Activated CD8-positive, alpha-beta T cell treated with anti-CD3 and anti-CD28 coated beads, Interleukin-2, amount 10 ng/mL, durations not matched to agents 7 days and 5 days (primary cell): ENCODE results near the gene BRINP2. TPM values are rescaled to one million over a fixed set of nuclear protein-coding genes. Genes with fewer than 3 reads are reported as not detected.

Experiments used
- ATAC-seq: fragments of 150-1000 bp; cut with Tn5 transposase; one replicate; pipeline ENCODE4 v1.10.0; 2021; ENCODE audit warnings: moderate library complexity
- CTCF ChIA-PET: fragments of 350-600 bp; sonication (Branson Sonifier 250); formaldehyde crosslinking; loops from one replicate; lab custom pipeline; 2021; ENCODE audit warnings: antibody characterized with exemption; lab: Charles Lee
- POLR2A ChIA-PET: fragments of 350-600 bp; sonication (Branson Sonifier 250); formaldehyde crosslinking; loops from one replicate; lab custom pipeline; 2021; ENCODE audit warnings: antibody characterized with exemption; lab: Charles Lee
- DNase-seq: peaks from one replicate; pipeline ENCODE4 v3.0.0-alpha.2; 2020
- H3K27ac Mint-ChIP-seq: one replicate; pipeline ENCODE4 v1.8.0; 2021; ENCODE audit warnings: mild to moderate bottlenecking, mixed read lengths
- H3K27me3 Mint-ChIP-seq: one replicate; pipeline ENCODE4 v1.8.0; 2021; ENCODE audit warnings: low read depth, mixed read lengths
- H3K36me3 Mint-ChIP-seq: one replicate; pipeline ENCODE4 v1.8.0; 2021; ENCODE audit warnings: low read depth, mixed read lengths
- H3K4me1 Mint-ChIP-seq: one replicate; pipeline ENCODE4 v1.8.0; 2021; ENCODE audit warnings: low read depth, mixed read lengths
- H3K4me3 Mint-ChIP-seq: one replicate; pipeline ENCODE4 v1.8.0; 2021; ENCODE audit warnings: mild to moderate bottlenecking, mixed read lengths
- H3K9me3 Mint-ChIP-seq: one replicate; pipeline ENCODE4 v1.8.0; 2022; ENCODE audit warnings: mixed read lengths; ENCODE audit not compliant: insufficient read depth
- total RNA-seq, 2 experiments: library from RNA; stranded (reverse); gene quantifications; one replicate each; pipeline ENCODE4 v1.2.3, GENCODE V29; 2021

BRINP2 gene
- total RNA-seq, 2 experiments from 2014 or later: not detected

DNA sequence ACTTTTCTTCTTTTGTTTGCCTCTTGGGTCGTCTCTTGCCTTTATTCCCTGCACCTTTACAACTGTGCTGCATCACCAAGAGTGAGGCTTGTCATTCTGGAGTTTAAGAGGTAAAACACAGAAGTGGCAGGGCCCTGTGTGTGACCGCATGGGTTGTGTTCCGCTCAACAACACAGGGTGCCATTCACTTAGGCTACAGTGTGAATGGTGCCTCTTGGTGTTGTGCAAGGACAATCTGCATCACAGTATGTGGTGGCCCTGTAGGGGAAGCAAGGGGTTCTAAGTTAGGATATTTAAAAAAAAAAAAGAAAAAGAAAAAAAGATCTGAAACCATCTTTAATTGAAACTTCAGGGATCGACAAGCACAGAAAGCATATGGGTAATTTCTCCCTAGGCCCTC, 38.2 kb downstream of the BRINP2 start:
- Mint-ChIP-seq H3K36me3 (no peaks in the 10 kb centered on the region), H3K9me3 (no peaks in the 10 kb centered on the region), H3K27me3 (no peaks in the 10 kb centered on the region), H3K4me1 (no peaks in the 10 kb centered on the region), H3K27ac (no peak overlapping the region), H3K4me3 (no peak overlapping the region)
- DNase-seq (no peak), ATAC-seq (no peak)
- CTCF ChIA-PET: no interaction called here
- POLR2A ChIA-PET: no interaction called here

DNA sequence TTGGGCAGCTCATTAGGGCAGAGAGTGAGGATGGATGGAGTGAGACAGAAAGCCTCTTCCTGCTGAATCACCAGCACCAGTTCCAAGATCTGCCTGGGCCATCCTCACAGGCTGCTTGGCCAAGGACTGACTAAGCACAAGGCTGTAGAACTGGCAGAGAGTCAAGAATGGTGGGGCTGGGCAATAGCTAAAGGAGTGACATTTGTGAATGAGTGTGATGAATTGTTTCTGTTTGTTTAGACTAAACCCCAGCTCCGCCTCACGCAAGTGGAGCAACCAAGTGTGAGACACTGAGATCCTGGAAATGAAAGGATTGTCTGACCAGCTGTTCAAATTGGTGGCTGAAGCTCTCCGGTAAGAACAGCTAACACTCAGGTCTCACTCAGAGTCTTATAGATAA, 38.6 kb downstream of the BRINP2 start:
- CTCF ChIA-PET: no interaction called here

DNA sequence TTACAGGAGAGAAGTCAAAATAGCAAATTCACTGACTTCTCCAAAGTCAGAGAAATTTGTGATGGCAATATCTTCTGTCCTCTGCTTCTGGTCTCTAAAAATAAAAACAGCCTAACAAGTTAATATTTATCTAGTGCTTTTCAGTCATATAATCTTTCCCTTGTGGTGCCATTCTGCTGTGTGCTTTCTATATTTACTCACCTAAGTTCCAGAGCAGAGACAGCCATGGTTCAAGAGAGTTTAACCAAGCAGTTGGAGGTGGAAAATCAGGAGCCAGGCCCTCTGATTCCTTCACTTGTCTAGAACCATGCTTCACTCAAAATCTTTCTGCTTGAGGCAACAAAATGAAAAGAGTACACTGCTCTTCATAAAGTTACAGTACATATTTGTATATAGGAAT, 39.3 kb downstream of the BRINP2 start:
- CTCF ChIA-PET: no interaction called here
- ATAC-seq (no peak), DNase-seq (no peak)
- no peaks in the 10 kb centered on the region for H3K27me3 Mint-ChIP-seq
- H3K36me3 Mint-ChIP-seq: no peaks in the 10 kb centered on the region
- no peak overlapping the region for H3K27ac Mint-ChIP-seq
- H3K9me3 Mint-ChIP-seq: no peaks in the 10 kb centered on the region
- POLR2A ChIA-PET: no interaction called here
- no peaks in the 10 kb centered on the region for H3K4me1 Mint-ChIP-seq
- H3K4me3 Mint-ChIP-seq: no peak overlapping the region

More for the DNA sequence above, 38.6 kb downstream of the BRINP2 start:
- Mint-ChIP-seq H3K9me3 (no peaks in the 10 kb centered on the region), H3K4me1 (no peaks in the 10 kb centered on the region), H3K27me3 (no peaks in the 10 kb centered on the region), H3K27ac (no peak overlapping the region), H3K4me3 (no peak overlapping the region), H3K36me3 (no peaks in the 10 kb centered on the region)
- POLR2A ChIA-PET: no interaction called here
- DNase-seq (no peak), ATAC-seq (no peak)

DNA sequence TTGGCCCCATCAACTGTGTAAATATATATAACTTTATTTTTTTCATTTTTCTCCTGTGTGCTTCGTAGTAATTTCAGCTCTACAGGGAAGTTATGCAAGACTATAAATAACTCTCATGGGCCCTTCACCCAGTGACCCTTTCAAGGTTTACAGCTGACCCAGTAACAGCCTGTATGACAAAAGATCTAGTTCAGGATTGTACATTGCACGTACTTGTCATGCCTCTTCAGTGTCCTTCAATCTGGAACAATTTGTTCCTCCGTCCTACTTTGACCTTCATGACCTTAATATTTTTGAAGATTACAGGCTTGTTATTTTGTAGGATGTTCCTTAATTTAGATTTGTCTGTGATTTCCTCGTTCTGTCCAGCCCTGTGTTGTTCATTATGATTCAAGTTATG, 40.5 kb downstream of the BRINP2 start:
- Mint-ChIP-seq H3K4me3 (no peak overlapping the region), H3K9me3 (no peaks in the 10 kb centered on the region), H3K4me1 (no peaks in the 10 kb centered on the region), H3K27ac (no peak overlapping the region), H3K36me3 (no peaks in the 10 kb centered on the region), H3K27me3 (no peaks in the 10 kb centered on the region)
- no peak for DNase-seq
- ChIA-PET POLR2A (no interaction called here), CTCF (no interaction called here)
- no peak for ATAC-seq

GRCh38 chr1:177216587-177217202, 45.9 kb downstream of the BRINP2 start:
- ChIA-PET POLR2A (no interaction called here), CTCF (no interaction called here)
- peaks cover 10% of the 10 kb centered on the region for H3K9me3 Mint-ChIP-seq
- H3K27me3 Mint-ChIP-seq: no peaks in the 10 kb centered on the region
- no peak for DNase-seq
- no peak overlapping the region for H3K4me3 Mint-ChIP-seq
- no peaks in the 10 kb centered on the region for H3K36me3 Mint-ChIP-seq
- ATAC-seq: no peak
- no peak overlapping the region for H3K27ac Mint-ChIP-seq
- H3K4me1 Mint-ChIP-seq: no peaks in the 10 kb centered on the region

- Mint-ChIP-seq H3K4me1 (no peaks in the 10 kb centered on the region), H3K36me3 (no peaks in the 10 kb centered on the region), H3K4me3 (no peak overlapping the region), H3K9me3 (peaks cover 10% of the 10 kb centered on the region), H3K27me3 (no peaks in the 10 kb centered on the region), H3K27ac (no peak overlapping the region)
- ATAC-seq: no peak
- DNase-seq: no peak
- ChIA-PET POLR2A (no interaction called here), CTCF (no interaction called here)
Observed at GRCh38 chr1:177219554-177220458, 49.0 kb downstream of the BRINP2 start.

DNA sequence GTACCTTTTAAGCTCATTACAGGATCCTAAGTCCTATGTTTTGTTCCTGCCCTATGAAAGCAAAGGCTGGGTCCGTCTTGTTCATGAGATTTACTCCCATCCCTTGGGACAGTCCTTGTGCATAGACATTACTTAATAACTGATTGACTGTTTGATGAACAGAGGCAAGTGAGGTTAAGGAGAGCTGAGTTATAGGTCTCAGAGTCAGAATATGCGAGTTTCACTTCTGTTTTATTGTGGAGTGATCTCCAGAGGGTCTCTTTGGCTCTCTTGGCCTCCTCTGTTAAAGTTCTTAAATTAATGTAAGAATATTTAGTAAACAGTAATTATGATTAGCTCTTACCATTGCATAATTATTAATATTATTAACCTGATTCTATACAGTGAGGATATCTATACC, 52.6 kb downstream of the BRINP2 start:
- Mint-ChIP-seq H3K27ac (no peak overlapping the region), H3K9me3 (no peaks in the 10 kb centered on the region), H3K4me1 (no peaks in the 10 kb centered on the region), H3K4me3 (no peak overlapping the region), H3K36me3 (no peaks in the 10 kb centered on the region), H3K27me3 (no peaks in the 10 kb centered on the region)
- ATAC-seq (no peak), DNase-seq (no peak)
- CTCF ChIA-PET: no interaction called here
- POLR2A ChIA-PET: no interaction called here

- ATAC-seq (no peak), DNase-seq (no peak)
- Mint-ChIP-seq H3K27ac (no peak overlapping the region), H3K4me1 (no peaks in the 10 kb centered on the region), H3K9me3 (no peaks in the 10 kb centered on the region), H3K4me3 (no peak overlapping the region), H3K27me3 (no peaks in the 10 kb centered on the region), H3K36me3 (no peaks in the 10 kb centered on the region)
- POLR2A ChIA-PET: no interaction called here
- CTCF ChIA-PET: no interaction called here
Observed at GRCh38 chr1:177227978-177228692, 57.4 kb downstream of the BRINP2 start.

- DNase-seq: no peak
- Mint-ChIP-seq H3K4me3 (no peak overlapping the region), H3K4me1 (no peaks in the 10 kb centered on the region), H3K36me3 (no peaks in the 10 kb centered on the region), H3K27me3 (no peaks in the 10 kb centered on the region), H3K9me3 (no peaks in the 10 kb centered on the region), H3K27ac (no peak overlapping the region)
- ATAC-seq: no peak
- ChIA-PET POLR2A (no interaction called here), CTCF (no interaction called here)
Observed at GRCh38 chr1:177228693-177229065, 57.9 kb downstream of the BRINP2 start.

GRCh38 chr1:177229781-177230180, 59.0 kb downstream of the BRINP2 start:
- no peak for ATAC-seq
- CTCF ChIA-PET: no interaction called here

DNA sequence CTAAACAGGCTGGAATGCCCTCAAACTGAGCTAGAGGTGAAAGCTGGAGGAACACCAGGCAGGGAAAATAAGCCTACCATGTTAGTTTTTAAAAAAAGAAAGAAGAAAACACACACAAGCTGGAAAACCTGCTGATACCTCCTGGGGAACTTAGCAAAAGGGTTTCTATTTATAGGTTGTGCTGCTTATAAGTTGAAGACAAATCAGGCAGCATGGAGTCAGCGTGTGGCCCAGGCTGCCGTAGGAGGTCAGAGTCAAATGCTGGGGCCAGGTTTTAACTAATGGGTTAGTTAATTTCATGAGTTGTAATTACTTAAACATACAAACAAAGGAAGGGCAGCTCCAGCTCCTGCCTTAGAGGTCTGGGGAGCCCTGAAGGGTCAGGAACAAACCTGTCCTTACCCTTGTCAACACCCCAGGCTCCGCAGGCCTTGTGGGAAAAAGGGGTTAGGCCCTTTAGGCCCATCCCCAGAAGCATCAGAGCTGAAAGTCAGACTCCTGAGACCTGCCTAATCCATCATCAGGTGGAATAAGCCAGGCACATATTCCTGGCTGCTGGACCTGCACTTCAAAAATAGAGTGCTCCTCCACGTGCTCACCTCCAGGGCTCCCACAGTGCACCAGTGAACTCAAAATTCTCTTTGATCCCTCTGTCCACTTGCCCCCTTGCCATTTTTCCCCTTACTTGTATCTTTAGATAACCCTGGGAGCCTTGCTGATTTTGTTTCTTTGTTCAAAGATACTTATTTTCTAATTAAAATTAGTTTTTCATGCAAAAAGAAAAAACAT, 59.7 kb downstream of the BRINP2 start:
- DNase-seq: no peak
- Mint-ChIP-seq H3K4me3 (no peak overlapping the region), H3K27me3 (no peaks in the 10 kb centered on the region), H3K9me3 (no peaks in the 10 kb centered on the region), H3K4me1 (no peaks in the 10 kb centered on the region), H3K36me3 (no peaks in the 10 kb centered on the region), H3K27ac (no peak overlapping the region)
- ATAC-seq: no peak
- POLR2A ChIA-PET: no interaction called here
- CTCF ChIA-PET: no interaction called here

More at GRCh38 chr1:177229781-177230180, 59.0 kb downstream of the BRINP2 start:
- POLR2A ChIA-PET: no interaction called here
- DNase-seq: no peak
- Mint-ChIP-seq H3K27me3 (no peaks in the 10 kb centered on the region), H3K27ac (no peak overlapping the region), H3K9me3 (no peaks in the 10 kb centered on the region), H3K4me1 (no peaks in the 10 kb centered on the region), H3K4me3 (no peak overlapping the region), H3K36me3 (no peaks in the 10 kb centered on the region)
